C4-2B (cell line): ENCODE data around the gene LAMA2.

Source experiments
- H3K27ac ChIP-seq: fragments of 450-650 bp; 2 replicates; pipeline ENCODE4 v1.5.1; 2017
- ZFX ChIP-seq: fragments of 450-650 bp; IDR thresholded peaks from 2 replicates; pipeline ENCODE4 v1.6.1; 2017
- TF ChIP-seq, protein P1 (sequence below): fragments of 450-650 bp; conservative IDR thresholded peaks from 2 replicates; pipeline ENCODE4 v1.5.1; 2017; ENCODE audit warnings: mild to moderate bottlenecking

LAMA2 gene

DNA sequence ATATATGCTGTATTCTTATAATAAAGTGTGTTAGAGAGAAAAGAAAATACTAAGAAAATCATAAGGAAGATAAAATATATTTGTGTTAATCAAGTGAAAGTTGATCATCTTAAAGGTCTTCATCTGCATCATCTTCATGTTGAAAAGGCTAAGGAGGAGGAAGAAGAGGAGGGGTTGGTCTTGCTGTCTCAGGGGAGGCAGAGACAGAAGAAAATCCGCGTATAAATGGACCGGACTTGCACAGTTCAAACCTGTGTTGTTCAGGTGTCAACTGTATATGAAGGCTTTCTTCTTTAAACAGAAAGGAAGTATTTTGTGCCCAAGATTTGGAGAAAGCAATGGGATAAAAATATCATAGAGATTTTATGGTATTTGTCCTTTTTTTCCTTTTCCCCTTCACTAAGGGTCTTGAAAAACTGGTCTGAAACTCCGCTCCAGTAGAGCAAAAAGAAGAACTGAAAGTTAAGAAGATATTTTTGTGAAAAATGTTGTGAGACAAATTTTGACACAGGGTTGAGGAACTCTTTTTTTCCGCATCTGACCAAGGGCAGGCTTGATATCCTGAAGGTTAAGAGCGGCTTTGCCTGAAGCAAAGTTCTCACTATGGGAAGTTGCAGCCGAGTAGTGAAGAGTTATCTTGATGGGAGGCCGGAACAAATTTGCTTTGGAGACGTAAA, 350.7 kb downstream of the LAMA2 start:
- TF ChIP-seq ZFX, result no peak
- TF ChIP-seq, protein P1, sequence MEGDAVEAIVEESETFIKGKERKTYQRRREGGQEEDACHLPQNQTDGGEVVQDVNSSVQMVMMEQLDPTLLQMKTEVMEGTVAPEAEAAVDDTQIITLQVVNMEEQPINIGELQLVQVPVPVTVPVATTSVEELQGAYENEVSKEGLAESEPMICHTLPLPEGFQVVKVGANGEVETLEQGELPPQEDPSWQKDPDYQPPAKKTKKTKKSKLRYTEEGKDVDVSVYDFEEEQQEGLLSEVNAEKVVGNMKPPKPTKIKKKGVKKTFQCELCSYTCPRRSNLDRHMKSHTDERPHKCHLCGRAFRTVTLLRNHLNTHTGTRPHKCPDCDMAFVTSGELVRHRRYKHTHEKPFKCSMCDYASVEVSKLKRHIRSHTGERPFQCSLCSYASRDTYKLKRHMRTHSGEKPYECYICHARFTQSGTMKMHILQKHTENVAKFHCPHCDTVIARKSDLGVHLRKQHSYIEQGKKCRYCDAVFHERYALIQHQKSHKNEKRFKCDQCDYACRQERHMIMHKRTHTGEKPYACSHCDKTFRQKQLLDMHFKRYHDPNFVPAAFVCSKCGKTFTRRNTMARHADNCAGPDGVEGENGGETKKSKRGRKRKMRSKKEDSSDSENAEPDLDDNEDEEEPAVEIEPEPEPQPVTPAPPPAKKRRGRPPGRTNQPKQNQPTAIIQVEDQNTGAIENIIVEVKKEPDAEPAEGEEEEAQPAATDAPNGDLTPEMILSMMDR, result no peak
- H3K27ac ChIP-seq, result no peak overlapping the region

DNA sequence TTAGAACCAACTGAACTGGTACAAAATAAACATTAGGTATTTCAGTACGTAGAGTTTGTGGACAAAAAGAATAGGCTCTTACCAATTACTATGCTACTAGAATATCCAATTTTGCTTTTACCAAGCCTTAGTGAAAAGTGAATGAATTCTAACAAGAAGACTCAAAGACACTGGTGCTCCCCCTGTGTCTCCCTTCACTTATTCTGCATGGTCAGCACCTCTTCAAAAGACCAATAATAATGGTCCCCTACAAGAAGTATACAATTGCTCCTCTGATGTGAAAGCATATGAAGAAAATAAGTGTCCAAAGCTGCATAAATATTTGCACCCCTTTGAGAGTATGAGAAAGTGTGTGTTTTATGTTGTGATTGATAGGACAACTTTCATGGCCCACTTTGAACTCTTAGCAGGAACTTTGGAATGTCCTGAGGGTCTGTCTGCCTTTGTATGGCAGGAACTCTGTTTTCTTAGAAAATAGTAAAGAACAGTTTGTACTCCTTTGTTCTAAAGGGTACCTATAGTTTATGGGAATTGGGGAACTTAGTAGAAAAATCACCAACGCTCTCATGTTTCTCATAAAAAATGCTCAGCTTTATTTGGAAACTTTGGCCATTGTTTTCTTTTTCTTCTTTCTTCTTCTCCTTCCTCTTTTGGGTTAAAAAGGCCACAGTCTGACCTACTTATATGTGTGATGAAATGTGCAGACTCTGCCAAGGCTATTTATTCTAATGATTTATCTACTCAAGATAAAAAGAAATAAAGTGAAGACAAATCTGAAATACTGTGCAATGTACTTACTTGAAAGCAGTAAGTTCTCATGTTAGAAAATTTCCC, 352.4 kb downstream of the LAMA2 start:
- H3K27ac ChIP-seq, result no peak overlapping the region

DNA sequence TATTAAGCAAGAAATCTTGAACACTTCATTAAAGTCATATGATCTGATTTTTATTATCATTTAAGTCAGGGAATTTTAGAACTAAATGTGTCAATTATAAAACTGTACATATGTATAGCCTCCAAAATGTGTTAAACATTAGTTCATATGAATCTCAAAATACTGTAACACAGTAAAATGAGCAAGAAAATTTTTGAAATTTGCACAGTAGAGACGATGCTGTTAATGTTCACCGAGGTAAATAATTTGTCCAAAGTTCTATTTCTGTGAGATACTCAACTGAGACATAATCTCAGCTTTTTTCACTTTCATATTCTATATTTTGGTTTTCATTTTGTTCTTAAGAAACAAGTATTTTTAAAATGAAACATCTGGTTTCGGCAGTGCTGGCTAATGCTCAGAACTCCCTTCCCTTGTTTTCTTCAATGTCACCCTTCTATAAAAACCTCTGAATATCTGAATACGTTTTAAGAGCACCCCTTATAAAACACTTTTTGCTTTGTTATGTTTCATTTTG, 353.1 kb downstream of the LAMA2 start:
- TF ChIP-seq, protein P1, result no peak
- TF ChIP-seq ZFX, result no peak
- H3K27ac ChIP-seq, result no peak overlapping the region

More for the DNA sequence above, 352.4 kb downstream of the LAMA2 start:
- TF ChIP-seq, protein P1, result no peak

GRCh38 chr6:129238991-129239390, 356.1 kb downstream of the LAMA2 start:
- no peak overlapping the region for H3K27ac ChIP-seq
- no peak for TF ChIP-seq ZFX
- TF ChIP-seq, protein P1, result no peak

GRCh38 chr6:129239825-129240491, 357.0 kb downstream of the LAMA2 start:
- TF ChIP-seq ZFX, result no peak
- TF ChIP-seq, protein P1, result no peak
- H3K27ac ChIP-seq, result no peak overlapping the region

- H3K27ac ChIP-seq, result no peak overlapping the region
- TF ChIP-seq ZFX, result no peak
- TF ChIP-seq, protein P1, result no peak
These were observed 357.5 kb downstream of the LAMA2 start for GRCh38 chr6:129240492-129240853.

GRCh38 chr6:129242546-129242945, 359.6 kb downstream of the LAMA2 start:
- TF ChIP-seq ZFX, result no peak
- TF ChIP-seq, protein P1, result no peak
- no peak overlapping the region for H3K27ac ChIP-seq
